Jurkat, Clone E6-1 (cell line): ENCODE measurements around the gene SHANK1.

ENCODE experiments used
- DNase-seq: peaks from one replicate; pipeline ENCODE4 v3.0.0-alpha.2; 2011; ENCODE audit warnings: low read depth, low spot score
- H3K4me3 ChIP-seq: 2 replicates; pipeline ENCODE4 v1.5.1; 2011; ENCODE audit warnings: mild to moderate bottlenecking, low read length, control low read depth, moderate library complexity

Gene SHANK1

GRCh38 chr19:50649433-50650391 is 69.9 kb downstream of the SHANK1 start, which contains the start of gene C19orf81:
Gene C19orf81 (plus strand): TSS chr19:50649445. CDS start chr19:50649445, 0 bp downstream.
- peak; percentile 44 for DNase-seq
- no peak within 1 kb of the TSS; the same call in 1 of the 2 replicates for H3K4me3 ChIP-seq

DNA sequence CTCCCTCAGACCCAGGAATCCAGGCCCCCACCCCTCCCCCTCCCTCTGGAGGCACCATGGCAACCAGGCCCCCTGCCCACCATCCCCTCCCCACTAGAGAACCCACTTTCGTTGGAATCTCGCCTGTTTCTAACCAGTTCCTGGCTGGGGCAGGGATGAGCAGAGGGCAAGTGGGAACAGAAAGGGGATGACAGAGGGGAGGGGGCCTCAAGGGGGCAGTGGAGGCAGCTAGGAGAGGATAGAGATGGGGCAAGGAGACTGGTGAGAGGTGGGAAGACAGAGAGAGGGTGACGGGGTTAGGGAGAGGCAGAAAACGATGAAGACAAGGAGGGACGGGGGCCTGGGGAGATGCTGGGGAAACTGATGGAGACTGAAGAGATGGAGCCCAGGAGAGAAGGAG is 70.9 kb downstream of the SHANK1 start:
- H3K4me3 ChIP-seq, result no peak overlapping the region

DNA sequence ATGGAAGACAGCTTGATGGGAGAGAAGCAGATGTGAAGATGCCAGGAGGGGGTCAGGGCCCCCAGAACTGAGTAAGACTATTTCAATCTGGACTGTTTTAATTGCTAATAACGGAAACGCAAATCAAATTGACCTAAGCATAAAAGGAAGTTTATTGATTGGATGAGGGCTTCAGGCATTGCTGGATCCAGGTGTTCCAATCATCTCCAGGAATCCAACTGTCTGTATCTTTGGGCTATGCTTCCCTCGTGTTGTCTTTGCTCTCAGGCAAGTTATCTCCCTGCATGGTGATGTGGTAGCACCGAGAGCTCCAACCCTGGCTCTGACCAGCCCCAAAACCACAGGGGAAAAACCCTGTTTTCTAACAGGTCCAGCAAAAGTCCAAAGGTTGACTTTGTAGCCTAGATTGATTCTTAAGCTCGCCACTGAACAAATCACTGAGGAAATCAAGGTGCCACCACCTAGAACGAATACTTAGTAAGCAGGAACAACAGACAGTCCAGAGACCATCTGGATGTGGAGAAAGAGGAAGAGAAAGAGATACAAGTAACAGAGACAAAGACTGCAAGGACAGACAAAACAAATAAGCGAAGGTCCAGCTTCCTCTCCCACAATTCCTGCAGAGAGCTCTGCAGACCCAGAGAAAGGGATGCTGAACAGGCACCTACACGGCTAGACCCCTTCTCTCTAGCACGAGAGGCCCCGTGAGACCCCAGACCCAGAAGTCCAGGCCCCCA is 71.6 kb downstream of the SHANK1 start:
- H3K4me3 ChIP-seq, result no peak overlapping the region
- no peak for DNase-seq

More for the DNA sequence above, 70.9 kb downstream of the SHANK1 start:
- no peak for DNase-seq

GRCh38 chr19:50646074-50646807 is 73.4 kb downstream of the SHANK1 start:
- no peak overlapping the region for H3K4me3 ChIP-seq
- DNase-seq, result no peak

DNA sequence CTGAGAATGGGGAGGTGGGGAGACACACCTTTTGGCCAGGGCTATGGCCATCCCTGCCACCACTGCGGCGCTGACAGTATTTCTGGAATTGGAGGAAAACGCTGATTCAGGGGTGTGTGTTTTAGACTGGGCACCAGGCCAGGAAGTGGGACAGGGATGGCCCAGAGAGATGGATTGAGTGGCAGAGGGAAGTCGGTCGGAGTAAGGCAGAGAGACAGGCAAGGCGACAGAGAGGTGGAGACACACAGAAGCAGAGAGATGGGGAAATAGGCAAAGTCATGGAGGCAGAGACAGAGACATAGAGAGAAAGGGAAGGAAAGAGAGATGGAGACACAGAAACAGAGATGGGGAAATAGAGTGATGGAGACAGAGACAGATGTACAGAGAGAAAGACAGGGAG is 74.5 kb downstream of the SHANK1 start:
- H3K4me3 ChIP-seq, result no peak overlapping the region
- DNase-seq, result no peak

GRCh38 chr19:50644315-50644915 is 75.2 kb downstream of the SHANK1 start:
- no peak for DNase-seq
- no peak overlapping the region for H3K4me3 ChIP-seq

DNA sequence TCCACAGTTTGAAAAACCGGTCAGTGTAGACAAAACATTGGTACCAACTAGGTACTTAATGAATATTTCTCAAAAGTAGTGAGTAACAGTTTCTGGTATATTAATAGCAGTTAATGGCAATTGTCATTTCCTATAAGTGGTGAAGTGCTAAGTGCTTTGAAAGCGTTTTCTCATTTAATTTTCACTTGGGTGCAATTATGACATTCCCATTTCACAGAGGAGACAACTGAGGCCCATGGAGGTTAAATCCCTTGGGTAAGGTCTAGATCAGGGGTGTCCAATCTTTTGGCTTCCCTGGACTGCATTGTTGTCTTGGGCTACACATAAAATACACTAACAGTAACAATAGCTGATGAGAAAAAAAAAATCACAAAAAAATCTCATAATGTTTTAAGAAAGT is 79.2 kb downstream of the SHANK1 start:
- DNase-seq, result no peak
- peak overlapping the region; percentile 68 for H3K4me3 ChIP-seq

- peak; percentile 42 for DNase-seq
- H3K4me3 ChIP-seq, result peak within 1 kb of the TSS; percentile 68
These were observed 80.2 kb downstream of the SHANK1 start, which contains the start of gene SYT3 for GRCh38 chr19:50639121-50640112. Gene SYT3 (minus strand): TSS chr19:50639881. CDS start chr19:50637411, 2,470 bp downstream.

- no peak overlapping the region for H3K4me3 ChIP-seq
These were observed 81.0 kb downstream of the SHANK1 start for GRCh38 chr19:50638600-50638999.

DNA sequence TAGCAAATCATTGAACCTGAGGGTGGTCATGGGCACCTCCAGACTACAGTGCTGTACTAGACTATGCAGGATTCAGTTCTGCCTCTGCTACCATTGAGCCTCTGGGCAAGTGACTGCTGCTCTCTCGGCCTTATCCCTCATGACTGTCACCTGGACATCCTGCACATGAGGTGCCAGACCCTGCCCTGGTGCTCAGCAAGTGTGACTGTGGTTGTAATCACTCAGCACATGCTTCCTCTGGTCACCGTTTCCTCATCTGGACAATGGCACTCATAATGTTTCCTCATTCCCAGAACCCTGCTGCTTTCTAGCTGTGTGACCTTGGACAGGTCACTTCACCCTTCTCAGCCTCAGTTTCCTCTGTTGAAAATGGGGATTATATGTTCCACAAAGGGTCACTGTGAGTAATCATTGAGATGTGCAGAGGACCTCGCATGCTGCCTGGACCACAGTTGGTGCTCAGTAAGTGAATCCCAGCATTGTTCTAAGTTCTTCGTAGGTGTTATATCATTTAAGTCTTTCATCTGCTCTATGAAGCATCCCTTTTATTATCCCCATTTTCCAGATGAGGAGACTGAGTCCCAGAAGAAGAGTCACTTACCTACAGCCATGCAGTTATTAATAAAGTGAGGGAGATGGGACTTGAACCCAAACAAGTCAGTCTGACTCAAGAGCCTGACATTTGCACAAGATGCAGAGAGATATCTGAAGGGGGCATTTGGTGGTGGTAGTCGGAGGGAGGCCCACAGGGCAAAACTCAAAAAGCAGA is 83.1 kb downstream of the SHANK1 start:
- H3K4me3 ChIP-seq, result no peak overlapping the region
- DNase-seq, result no peak

More at GRCh38 chr19:50638600-50638999, 81.0 kb downstream of the SHANK1 start:
- DNase-seq, result no peak

DNA sequence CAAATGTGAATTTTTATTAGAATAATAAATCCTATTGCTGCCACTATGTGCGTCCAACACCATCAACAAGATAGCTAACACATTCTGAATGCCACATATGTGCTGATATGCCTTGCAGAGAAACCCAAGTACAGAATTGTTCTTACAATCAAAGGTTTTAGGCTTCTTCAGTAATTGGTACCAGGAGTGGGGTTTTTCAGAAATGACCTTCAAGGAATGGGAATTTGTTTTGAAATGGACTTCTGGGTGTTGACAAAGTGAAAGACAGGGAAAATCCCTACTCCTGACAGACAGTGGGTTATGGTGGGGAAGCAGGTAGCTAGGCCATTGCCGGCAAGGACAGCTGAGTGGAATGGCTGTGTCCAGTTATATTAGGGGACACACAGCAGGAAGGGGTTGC is 85.6 kb downstream of the SHANK1 start:
- DNase-seq, result no peak
- no peak overlapping the region for H3K4me3 ChIP-seq

- DNase-seq, result no peak
- H3K4me3 ChIP-seq, result no peak overlapping the region
These were observed 86.2 kb downstream of the SHANK1 start for GRCh38 chr19:50633359-50633758.

DNA sequence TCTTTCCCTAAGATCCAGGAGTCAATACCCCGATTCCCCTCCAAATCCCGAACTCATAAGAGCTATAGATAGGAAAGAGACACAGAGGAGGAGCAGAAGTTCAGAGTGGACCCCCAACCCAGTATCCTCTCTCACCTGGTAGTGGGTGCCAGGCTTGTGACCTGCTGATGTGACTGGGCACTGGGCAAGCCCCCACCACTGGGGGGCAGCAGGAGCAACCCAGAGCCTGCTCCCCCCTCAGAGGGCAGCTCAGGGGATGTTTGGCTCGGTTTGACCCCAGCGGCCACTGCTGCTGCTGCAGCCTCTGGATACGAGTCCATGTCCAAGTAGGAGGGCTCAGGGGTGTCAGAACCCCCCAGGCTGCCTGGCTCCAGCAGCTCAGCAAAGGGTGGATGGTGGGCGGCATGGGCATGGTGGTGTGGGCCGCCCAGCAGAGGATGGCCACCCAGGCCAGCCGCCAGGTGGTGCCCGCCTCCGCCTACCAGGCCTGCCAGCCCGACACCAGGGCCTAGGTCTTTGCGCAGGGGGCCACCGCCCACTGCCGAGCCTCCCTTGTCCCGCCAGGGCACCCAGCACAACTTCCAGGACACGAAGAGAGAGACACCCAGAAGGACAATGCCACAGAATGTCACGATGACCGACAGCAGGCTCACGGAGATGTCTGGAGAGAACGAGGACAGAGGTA is 87.3 kb downstream of the SHANK1 start:
- DNase-seq, result no peak
- H3K4me3 ChIP-seq, result no peak overlapping the region

- no peak for DNase-seq
- H3K4me3 ChIP-seq, result no peak overlapping the region
These were observed 89.8 kb downstream of the SHANK1 start for GRCh38 chr19:50629801-50630200.

- no peak overlapping the region for H3K4me3 ChIP-seq
- no peak for DNase-seq
These were observed 90.4 kb downstream of the SHANK1 start for GRCh38 chr19:50629194-50629593.

DNA sequence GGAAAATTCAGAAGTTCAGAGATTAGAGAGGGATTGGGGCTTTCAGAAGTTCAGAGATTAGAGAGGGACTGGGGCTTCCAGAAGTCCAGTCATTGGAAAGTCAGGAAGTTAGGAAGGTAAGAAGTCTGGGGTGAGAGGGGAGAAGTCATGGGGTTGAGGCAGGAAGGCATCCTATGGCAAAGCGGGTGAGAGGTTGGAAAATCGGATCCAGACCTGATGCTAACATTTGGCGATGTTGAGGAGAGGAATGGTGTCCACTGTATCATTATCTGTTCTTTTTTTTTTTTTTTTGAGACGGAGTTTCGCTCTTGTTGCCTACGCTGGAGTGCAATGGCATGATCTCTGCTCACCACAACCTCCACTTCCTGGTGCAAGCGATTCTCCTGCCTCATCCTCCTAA is 91.1 kb downstream of the SHANK1 start:
- no peak for DNase-seq
- H3K4me3 ChIP-seq, result no peak overlapping the region

- H3K4me3 ChIP-seq, result no peak overlapping the region
- no peak for DNase-seq
These were observed 91.5 kb downstream of the SHANK1 start for GRCh38 chr19:50628146-50628545.
